Measurements from ENCODE around the gene PLCL1. TPM values are rescaled to one million over a fixed set of nuclear protein-coding genes. Genes with fewer than 3 reads are reported as not detected.

Gene PLCL1
- total and polyA plus RNA-seq, 10 donors, result 0.54 to 6.5 (median 4.0) TPM

DNA sequence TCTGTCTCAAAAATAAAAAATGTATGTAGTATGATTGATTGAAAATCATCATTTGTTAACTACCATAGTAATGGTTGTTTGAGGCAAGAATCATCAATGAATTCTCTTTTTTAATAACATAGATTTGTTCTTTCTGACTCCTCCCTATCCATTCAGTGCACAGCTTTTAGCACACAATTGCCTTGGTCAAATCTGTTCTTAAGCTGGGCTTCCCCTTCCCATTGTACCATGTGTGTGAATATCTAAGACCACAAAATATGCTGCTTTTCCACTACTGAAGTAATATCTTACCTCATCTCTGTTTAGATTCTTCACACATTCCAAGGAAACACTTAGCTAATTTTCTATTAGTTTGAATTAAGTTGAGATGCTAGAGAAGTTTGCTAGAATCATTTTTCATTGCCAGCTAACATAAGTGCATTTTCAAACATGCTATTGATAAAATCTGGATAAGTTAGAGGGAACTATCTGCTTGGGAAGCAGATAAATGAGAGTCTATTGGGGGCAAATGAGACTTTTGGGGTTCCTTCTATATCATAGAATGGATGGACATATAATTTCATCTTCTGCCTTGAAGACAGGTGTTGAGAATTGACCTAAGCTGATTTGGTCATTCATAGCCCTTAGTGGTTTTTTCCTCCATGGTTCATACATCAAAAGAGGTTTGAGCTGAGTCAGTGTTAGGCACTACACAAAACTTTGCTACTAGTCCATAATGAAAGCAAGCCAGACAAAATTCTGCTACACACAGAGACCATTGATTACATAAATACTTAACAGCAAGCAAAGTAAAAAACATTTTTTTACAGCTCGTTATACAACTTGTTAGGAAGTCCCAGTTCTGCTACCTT lies 231.9 kb downstream of the PLCL1 start:
- DNase-seq, result no peak
- H3K4me3 ChIP-seq, result no peak overlapping the region
- WGBS, 5 donors, result 0 to 84% (median 0%) methylated on average over 1 of the region's 1 CpG
- TF ChIP-seq POLR2A (IDR thresholded peaks at IDR 0.05), result no peak
- TF ChIP-seq, protein P1, sequence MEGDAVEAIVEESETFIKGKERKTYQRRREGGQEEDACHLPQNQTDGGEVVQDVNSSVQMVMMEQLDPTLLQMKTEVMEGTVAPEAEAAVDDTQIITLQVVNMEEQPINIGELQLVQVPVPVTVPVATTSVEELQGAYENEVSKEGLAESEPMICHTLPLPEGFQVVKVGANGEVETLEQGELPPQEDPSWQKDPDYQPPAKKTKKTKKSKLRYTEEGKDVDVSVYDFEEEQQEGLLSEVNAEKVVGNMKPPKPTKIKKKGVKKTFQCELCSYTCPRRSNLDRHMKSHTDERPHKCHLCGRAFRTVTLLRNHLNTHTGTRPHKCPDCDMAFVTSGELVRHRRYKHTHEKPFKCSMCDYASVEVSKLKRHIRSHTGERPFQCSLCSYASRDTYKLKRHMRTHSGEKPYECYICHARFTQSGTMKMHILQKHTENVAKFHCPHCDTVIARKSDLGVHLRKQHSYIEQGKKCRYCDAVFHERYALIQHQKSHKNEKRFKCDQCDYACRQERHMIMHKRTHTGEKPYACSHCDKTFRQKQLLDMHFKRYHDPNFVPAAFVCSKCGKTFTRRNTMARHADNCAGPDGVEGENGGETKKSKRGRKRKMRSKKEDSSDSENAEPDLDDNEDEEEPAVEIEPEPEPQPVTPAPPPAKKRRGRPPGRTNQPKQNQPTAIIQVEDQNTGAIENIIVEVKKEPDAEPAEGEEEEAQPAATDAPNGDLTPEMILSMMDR (IDR thresholded peaks at IDR 0.05 in 8 of 11, conservative IDR thresholded peaks at IDR 0.05 in 3 of 11), result no peak
- TF ChIP-seq POLR2AphosphoS5 (IDR thresholded peaks at IDR 0.05), result no peak
- H3K36me3 ChIP-seq, result no peaks in the 10 kb centered on the region
- H3K4me1 ChIP-seq, result no peaks in the 10 kb centered on the region
- H3K27me3 ChIP-seq (replicated peaks in 1 of 7), result no peaks in the 10 kb centered on the region
- no peaks in the 10 kb centered on the region for H3K9me3 ChIP-seq
- intact Hi-C loops (cut with DNase I; ENCODE audit: low total_unique reads), result no loop called here
- H3K27ac ChIP-seq, result no peak overlapping the region

DNA sequence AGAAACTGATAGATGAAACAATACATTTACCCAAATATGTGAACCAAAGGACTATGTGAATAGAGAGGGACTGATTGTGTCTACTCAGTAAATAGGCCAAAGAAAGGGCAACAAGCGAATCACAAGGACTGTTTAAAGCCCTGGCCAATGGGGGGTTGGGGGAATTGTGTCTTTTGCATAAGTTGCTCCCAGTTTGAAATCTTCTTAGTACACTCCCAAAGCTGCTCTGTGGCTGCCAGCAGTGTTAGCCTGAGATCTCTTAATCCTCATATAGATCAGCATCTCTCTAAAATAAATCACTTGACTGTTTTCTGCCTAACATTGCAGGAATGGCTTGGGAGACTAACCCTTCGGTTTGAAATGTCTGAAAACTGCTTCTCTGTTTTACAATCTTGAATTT lies 236.4 kb downstream of the PLCL1 start:
- DNase-seq, result no peak
- no peak for TF ChIP-seq POLR2A (IDR thresholded peaks at IDR 0.05)
- no peak for TF ChIP-seq POLR2AphosphoS5 (IDR thresholded peaks at IDR 0.05)
- TF ChIP-seq, protein P1 (IDR thresholded peaks at IDR 0.05 in 8 of 11, conservative IDR thresholded peaks at IDR 0.05 in 3 of 11), result no peak
- H3K9me3 ChIP-seq, result no peaks in the 10 kb centered on the region
- no peaks in the 10 kb centered on the region for H3K27me3 ChIP-seq (replicated peaks in 1 of 7)
- no peaks in the 10 kb centered on the region for H3K36me3 ChIP-seq
- H3K4me1 ChIP-seq, result no peaks in the 10 kb centered on the region
- WGBS, 5 donors, result 43 to 88% (median 75%) methylated on average over 2 of the region's 2 CpGs
- H3K4me3 ChIP-seq, result no peak overlapping the region
- intact Hi-C loops (cut with DNase I; ENCODE audit: low total_unique reads), result no loop called here
- H3K27ac ChIP-seq, result no peak overlapping the region

GRCh38 chr2:198042189-198042588 lies 237.8 kb downstream of the PLCL1 start:
- Histone ChIP-seq H3K36me3 (no peaks in the 10 kb centered on the region), H3K9me3 (no peaks in the 10 kb centered on the region), H3K27ac (no peak overlapping the region), H3K4me1 (no peaks in the 10 kb centered on the region), H3K27me3 (replicated peaks in 1 of 7) (no peaks in the 10 kb centered on the region), H3K4me3 (no peak overlapping the region)
- no peak for TF ChIP-seq POLR2A (IDR thresholded peaks at IDR 0.05)
- TF ChIP-seq, protein P1 (IDR thresholded peaks at IDR 0.05 in 8 of 11, conservative IDR thresholded peaks at IDR 0.05 in 3 of 11), result no peak
- no peak for TF ChIP-seq POLR2AphosphoS5 (IDR thresholded peaks at IDR 0.05)
- no peak for DNase-seq
- intact Hi-C loops (cut with DNase I; ENCODE audit: low total_unique reads), result no loop called here
- WGBS, 5 donors, result 0 to 53% (median 23%) methylated on average over 1 of the region's 1 CpG

- no peaks in the 10 kb centered on the region for H3K4me1 ChIP-seq
- WGBS, 5 donors, result 87 to 99% (median 91%) methylated on average over 2 of the region's 2 CpGs
- no peak overlapping the region for H3K27ac ChIP-seq
- TF ChIP-seq, protein P1 (IDR thresholded peaks at IDR 0.05 in 8 of 11, conservative IDR thresholded peaks at IDR 0.05 in 3 of 11), result no peak
- TF ChIP-seq POLR2A (IDR thresholded peaks at IDR 0.05) (no peak), POLR2AphosphoS5 (IDR thresholded peaks at IDR 0.05) (no peak)
- H3K4me3 ChIP-seq, result no peak overlapping the region
- H3K36me3 ChIP-seq, result no peaks in the 10 kb centered on the region
- H3K9me3 ChIP-seq, result no peaks in the 10 kb centered on the region
- no peak for DNase-seq
- no peaks in the 10 kb centered on the region for H3K27me3 ChIP-seq (replicated peaks in 1 of 7)
- intact Hi-C loops (cut with DNase I; ENCODE audit: low total_unique reads), result no loop called here
Measured at GRCh38 chr2:198044777-198045176, 240.4 kb downstream of the PLCL1 start.
